ENCODE data around the gene SLC13A5.
"Not testable (repeated sequence)": the region's sequence is repeated elsewhere in the genome, so short reads cannot be mapped to it uniquely, and the experiment has no call there.

Gene SLC13A5

GRCh38 chr17:6710317-6710716 lies 2.9 kb downstream of the SLC13A5 start:
- DNase-seq = no peak

DNA sequence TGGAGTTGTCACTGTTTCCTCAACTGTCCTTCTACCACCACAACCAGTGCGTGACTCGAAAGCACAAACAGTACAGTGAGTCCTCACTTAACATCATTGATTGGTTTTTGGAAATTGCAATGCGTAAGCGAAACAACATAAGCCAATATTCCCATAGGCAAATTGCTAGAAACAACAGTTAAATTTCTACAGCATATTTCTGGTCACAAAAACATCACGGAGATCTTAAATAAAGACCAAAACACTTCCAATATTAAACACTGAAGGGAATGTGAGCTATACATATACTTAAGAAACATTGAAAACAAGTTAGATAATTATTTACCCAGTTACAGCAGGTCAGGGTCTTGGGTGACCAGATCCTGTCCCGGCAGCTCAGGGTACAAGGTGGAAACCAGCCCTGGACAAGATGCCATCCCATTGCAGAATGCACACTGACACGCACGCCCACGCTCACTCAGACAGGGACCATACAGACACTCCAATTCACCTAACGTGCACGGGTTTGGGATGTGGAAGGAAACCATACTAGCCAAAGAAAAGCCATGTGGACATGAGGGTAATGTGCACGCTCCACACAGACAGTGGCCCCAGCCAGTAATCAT lies 4.7 kb downstream of the SLC13A5 start:
- no peak for DNase-seq

- no peak for DNase-seq
Observed at GRCh38 chr17:6706996-6707395, 6.2 kb downstream of the SLC13A5 start.

DNA sequence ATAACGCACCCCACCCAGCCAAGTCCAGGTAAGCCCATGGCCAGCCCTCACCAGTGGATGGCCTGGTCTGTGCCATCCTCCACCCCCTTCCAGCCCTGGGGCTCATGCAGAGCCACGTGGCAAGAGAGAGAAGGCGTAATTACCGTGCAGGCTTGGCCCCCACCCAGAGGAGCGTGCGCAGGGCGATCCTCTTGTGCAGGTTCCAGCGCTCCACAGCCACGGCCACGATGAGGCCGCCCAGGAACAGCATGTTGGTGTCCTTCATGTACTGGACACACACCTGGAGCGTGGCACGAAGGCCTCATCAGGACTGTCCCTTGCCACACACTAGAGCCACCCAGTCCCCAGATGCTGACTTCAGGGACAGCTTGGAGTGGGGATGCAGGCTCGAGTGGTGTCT lies 6.7 kb downstream of the SLC13A5 start:
- DNase-seq = no peak

DNA sequence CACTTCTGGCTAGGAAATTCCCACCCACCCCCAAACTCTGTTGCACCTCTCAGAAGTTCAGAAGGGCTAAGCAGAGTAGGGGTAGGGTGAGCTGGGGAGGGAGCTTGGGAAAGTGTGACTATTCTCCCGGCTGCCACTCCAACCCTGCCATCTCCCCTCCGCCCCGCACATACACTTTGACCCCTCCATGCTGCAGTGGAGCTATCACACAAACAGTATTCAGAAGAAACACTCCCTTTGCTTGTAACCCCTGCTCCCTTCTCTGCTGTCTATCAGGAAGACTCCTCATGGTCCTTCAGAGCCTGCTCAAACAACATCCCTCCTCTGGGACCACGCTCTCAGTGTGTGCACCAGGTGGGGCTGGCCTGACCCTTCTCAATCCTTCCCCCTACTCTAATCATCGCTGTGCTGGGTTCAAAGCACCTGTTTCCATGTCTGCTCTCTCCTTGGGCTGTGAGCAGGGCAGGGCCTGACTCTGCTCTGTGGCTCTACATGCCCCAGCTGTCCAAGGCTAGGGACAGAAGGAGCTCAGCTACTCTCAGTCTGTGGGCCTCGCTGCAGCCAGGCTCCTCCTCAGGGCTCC lies 8.6 kb downstream of the SLC13A5 start:
- DNase-seq = no peak

- DNase-seq = no peak
Observed at GRCh38 chr17:6703751-6704150, 9.4 kb downstream of the SLC13A5 start.

- DNase-seq = no peak
Observed at GRCh38 chr17:6702567-6703215, 10.5 kb downstream of the SLC13A5 start.

- peak; percentile 51 to 63 for DNase-seq
Observed at GRCh38 chr17:6701719-6702118, 11.4 kb downstream of the SLC13A5 start.

DNA sequence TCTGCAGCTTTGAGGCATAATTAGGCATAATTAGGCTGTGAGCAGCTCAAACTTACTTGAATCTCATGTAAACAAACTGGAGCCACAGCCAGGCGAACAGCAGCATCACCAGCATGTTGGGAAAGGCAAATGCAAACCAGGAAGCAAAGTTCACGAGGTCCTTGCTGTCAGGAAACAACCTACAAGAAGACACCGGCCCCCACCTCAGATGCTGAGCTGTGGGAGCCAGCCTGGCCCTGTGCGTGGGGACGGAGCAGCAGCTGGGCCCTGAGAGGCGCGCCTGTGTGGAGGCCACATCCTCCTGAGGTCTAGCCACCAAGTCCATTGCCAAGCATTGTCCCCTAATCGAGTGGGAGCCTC lies 12.2 kb downstream of the SLC13A5 start:
- DNase-seq = no peak

- no peak for DNase-seq
Observed at GRCh38 chr17:6699997-6700947, 12.9 kb downstream of the SLC13A5 start.

- no peak for DNase-seq
Observed at GRCh38 chr17:6698004-6698403, 15.2 kb downstream of the SLC13A5 start.

DNA sequence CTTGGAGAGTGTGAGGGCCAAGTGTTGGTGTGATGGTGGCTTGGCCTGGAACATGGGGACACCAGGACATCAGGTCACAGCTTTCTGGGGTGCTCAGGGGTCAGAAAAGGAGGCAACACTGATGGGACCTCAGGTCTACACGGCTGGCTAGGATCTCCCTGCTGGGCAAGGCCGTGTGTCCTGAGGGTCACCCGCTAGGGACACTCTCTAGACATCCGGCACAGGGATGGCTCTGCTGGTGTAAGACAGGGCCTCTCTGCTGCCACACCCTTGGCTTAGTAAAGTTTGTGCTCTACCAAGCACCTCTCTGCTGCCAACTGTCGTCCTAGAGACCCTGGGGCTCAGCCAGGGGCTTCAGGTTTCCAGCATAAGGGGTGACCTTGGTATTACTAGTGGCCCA lies 16.3 kb downstream of the SLC13A5 start:
- DNase-seq = no peak

DNA sequence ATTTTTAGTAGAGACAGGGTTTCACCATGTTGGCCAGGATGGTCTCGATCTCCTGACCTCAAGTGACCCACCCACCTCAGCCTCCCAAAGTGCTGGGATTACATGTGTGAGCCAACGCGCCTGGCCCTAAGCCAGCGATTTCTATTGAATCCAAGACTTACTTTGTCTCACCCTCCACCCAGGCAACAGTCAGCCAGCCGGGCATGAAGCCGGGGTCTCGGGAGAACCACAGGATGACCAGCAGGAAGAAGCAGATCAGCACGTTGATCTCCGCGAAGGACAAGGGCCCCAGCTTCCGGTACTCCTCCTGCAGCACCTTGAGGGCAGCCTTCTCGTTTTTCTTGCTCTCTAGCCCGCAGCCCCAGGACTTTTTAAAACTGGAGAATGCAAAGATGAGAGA lies 17.6 kb downstream of the SLC13A5 start:
- no peak for DNase-seq

DNA sequence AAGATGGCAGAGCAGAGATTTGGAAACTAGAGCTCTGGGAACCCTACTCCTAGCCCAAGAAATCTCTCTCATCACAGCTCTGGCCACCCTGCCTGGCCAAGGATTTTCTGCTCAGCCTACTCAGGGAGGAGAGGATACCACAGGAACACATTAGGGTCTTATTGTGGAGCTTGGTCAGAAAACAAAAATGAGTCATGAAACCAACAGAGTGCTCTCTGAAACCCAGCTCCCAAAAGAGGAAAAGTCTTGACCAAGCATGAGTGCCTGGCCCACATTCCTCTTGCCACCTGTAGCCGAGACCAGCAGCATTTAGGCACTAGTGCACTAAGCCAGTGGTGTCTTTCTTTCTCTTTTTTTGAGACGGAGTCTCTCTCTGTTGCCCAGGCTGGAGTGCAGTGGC lies 18.1 kb downstream of the SLC13A5 start:
- DNase-seq = no peak

- not testable (repeated sequence) for DNase-seq
Observed at GRCh38 chr17:6691958-6692357, 21.2 kb downstream of the SLC13A5 start.

- no peak for DNase-seq
Observed at GRCh38 chr17:6691546-6691945, 21.6 kb downstream of the SLC13A5 start.

GRCh38 chr17:6690641-6691040 lies 22.5 kb downstream of the SLC13A5 start:
- DNase-seq = no peak

DNA sequence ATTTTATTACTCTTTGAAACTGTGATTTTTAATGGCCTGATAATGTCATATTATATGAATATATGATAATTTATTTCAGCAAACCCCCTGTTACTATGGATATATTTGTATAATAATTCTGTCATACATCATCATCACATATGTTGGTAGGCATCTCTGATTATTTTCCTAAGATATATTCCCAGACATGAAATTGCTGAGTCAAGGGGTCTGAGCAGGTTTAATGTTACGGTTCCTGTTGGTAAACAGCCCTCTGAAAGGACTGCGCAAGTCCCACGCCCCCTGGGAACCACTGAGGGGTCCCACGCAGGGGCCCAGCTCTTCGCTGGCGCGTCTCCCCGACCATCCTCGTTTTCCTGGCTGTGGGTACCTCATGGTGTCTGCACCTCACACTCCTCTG lies 24.2 kb downstream of the SLC13A5 start:
- no peak for DNase-seq

GRCh38 chr17:6686026-6686425 lies 27.1 kb downstream of the SLC13A5 start:
- DNase-seq = no peak

- no peak for DNase-seq
Observed at GRCh38 chr17:6684881-6685767, 28.0 kb downstream of the SLC13A5 start.

GRCh38 chr17:6684460-6684783 lies 28.7 kb downstream of the SLC13A5 start:
- no peak for DNase-seq

DNA sequence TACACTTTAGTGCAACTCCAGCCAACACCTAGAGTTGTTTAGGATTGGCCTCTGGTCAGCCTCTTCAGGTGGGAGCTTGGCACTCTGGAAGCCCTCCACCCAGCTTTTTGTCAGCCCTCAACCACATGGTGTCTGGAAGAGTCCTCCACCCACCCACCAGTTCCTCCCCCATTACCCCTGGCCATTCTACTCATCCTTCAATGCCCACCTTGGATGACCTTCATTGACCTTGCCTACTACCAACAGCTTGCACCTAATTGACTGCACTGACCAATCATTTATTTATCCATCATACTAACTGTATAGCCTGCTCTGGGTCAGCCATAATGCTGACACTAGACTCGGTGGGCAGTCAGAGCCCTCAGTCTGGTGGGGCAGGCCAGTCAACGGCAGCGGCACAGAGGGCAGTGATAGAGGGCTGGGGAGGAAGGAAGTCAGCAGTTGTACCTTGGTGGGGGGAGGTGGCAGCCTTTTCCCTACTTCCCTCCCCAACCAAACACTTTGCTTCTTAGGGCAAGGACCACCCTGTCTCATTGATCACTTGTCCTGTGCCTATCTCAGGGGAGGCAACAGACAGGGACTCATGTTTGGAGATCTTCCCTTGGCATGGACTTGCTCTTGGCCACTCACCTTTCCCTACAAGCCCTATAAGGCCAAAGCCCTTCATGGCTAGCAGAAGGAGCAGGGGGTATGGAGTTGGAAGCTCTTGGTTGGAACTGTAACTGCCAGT lies 29.3 kb downstream of the SLC13A5 start:
- no peak for DNase-seq
